ENCODE results near the gene P2RX4.

Gene P2RX4

DNA sequence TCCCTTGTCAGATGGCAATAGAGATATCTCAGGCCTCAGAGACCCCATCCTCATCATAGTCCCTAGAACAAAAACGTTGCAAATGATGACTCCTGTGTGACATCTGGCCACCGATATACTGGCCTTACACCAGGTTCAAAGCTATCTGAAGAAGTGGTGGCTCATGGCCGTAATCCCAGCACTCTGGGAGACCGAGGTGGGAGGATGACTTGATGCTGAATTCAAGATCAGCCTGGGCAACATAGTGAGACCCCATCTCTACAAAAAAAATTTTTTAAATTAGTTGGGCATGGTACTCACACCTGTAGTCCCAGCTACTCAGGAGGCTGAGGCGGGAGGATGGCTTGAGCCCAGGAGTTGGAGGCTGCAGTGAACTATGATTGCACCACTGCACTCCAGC is 73.5 kb downstream of the P2RX4 start:
- H3K27ac Mint-ChIP-seq, result no peak overlapping the region

More for the DNA sequence above, 73.5 kb downstream of the P2RX4 start:
- DNase-seq (no peak), ATAC-seq (no peak)
- peaks cover 4% of the 10 kb centered on the region for H3K4me1 Mint-ChIP-seq
- H3K4me3 Mint-ChIP-seq, result no peak overlapping the region
- no peaks in the 10 kb centered on the region for H3K9me3 Mint-ChIP-seq
- H3K27me3 Mint-ChIP-seq, result no peaks in the 10 kb centered on the region

Measured in stimulated activated naive CD8-positive, alpha-beta T cell treated with anti-CD3 and anti-CD28 coated beads, Interleukin-15, amount 100 ng/mL, for 72 hours (primary cell).